ENCODE results near the gene PIWIL1.

- TF ChIP-seq CTCF (IDR thresholded peaks at IDR 0.05; ENCODE audit: borderline replicate concordance, extremely low read depth, low read length, poor library complexity, severe bottlenecking) (no peak), EZH2 (IDR thresholded peaks at IDR 0.05; ENCODE audit: borderline replicate concordance, low read depth, low read length, severe bottlenecking) (no peak)
Measured at GRCh38 chr12:130331146-130331545, 6.5 kb upstream of the PIWIL1 start.
